K562 (cell line): Measurements from ENCODE around the gene RAB2B. TPM values are rescaled to one million over a fixed set of nuclear protein-coding genes. Genes with fewer than 3 reads are reported as not detected.

Source experiments
- AFF4 ChIP-seq: sonication (generic); formaldehyde crosslinking; IDR thresholded peaks from 2 replicates; pipeline ENCODE4 v1.8.0; 2023; ENCODE audit warnings: mild to moderate bottlenecking, missing genetic modification reagents
- CCNT2 ChIP-seq: IDR thresholded peaks from 2 replicates; pipeline ENCODE4 v1.6.1; 2011; ENCODE audit warnings: borderline replicate concordance, low read depth, mild to moderate bottlenecking, moderate library complexity, mixed read lengths, low read length; ENCODE audit not compliant: insufficient read length; ENCODE audit errors: extremely low read depth
- ELF1 ChIP-seq: fragments of 200-800 bp; sonication (Bioruptor generic); IDR thresholded peaks from 2 replicates; pipeline ENCODE4 v1.6.1; 2016; ENCODE audit warnings: missing genetic modification characterization, missing compliant biosample characterization
- MYC ChIP-seq, 2 experiments: fragments of 250-450 bp in 1 of 2; sonication (Bioruptor Pico) in 1 of 2; IDR thresholded peaks; 2 replicates each; pipeline versions ENCODE4 v1.5.1 to v1.6.1; 2012 to 2021; ENCODE audit warnings: low read depth in 2 of 2, borderline replicate concordance in 1 of 2, improper control_type of control experiment in 1 of 2, low read length in 1 of 2, mild to moderate bottlenecking in 1 of 2, moderate library complexity in 1 of 2
- POLR2B ChIP-seq: fragments of 450-650 bp; IDR thresholded peaks from 2 replicates; pipeline ENCODE4 v1.6.1; 2018; ENCODE audit warnings: low read depth; ENCODE audit not compliant: partially characterized antibody
- RAD51 ChIP-seq: fragments of 450-650 bp; IDR thresholded peaks from 2 replicates; pipeline ENCODE4 v1.7.1; 2016; ENCODE audit warnings: low read depth, mild to moderate bottlenecking, borderline replicate concordance
- RBBP5 ChIP-seq: fragments of 200-600 bp; sonication (generic); IDR thresholded peaks from 2 replicates; pipeline ENCODE4 v1.6.1; 2012; ENCODE audit warnings: borderline replicate concordance, mild to moderate bottlenecking, low read length, control low read depth, inconsistent platforms; ENCODE audit not compliant: insufficient read depth, poor library complexity, severe bottlenecking
- TAF9B ChIP-seq: fragments of 450-650 bp; IDR thresholded peaks from 2 replicates; pipeline ENCODE4 v1.6.1; 2018; ENCODE audit warnings: mild to moderate bottlenecking; ENCODE audit not compliant: partially characterized antibody
- polyA plus RNA-seq, 8 experiments: library from polyadenylated mRNA; depleted of rRNA in 4 of 8; stranded (reverse) in 5 of 8; unstranded in 3 of 8; fragments of >200 nt; fragmentation: Nextera tagmentation in 2 of 8; fragmentation: Illumina TruSeq in 1 of 8; extraction: Ambion mirVana in 2 of 8; extraction: Trizol in 1 of 8; gene quantifications; 2 replicates each; pipeline versions ENCODE4 v1.2.1 to v1.2.3, GENCODE V29; 2011 to 2014; ENCODE audit warnings: inconsistent platforms in 1 of 8, missing spikeins in 1 of 8
- total RNA-seq, 7 experiments: library from RNA; depleted of rRNA in 6 of 7; stranded (reverse); fragments of >200 nt in 6 of 7; fragmentation: Illumina TruSeq in 2 of 7; extraction: Trizol in 2 of 7; gene quantifications; 2 replicates each; pipeline versions ENCODE4 v1.2.1 to v1.2.3, GENCODE V29; 2011 to 2021; ENCODE audit warnings: low replicate concordance in 1 of 7
- TF ChIP-seq, protein P1 (sequence below): fragments of 450-650 bp; IDR thresholded peaks from 2 replicates; pipeline ENCODE4 v1.6.1; 2016; ENCODE audit warnings: mild to moderate bottlenecking, moderate library complexity

The RAB2B gene
- total and polyA plus RNA-seq, 9 of the 15 experiments (the other 6 are each of a cell fraction or from before 2014, with no cell fraction given): 4.6 to 19.8 (median 9.8) TPM

GRCh38 chr14:21510735-21511657 lies 34.2 kb upstream of the RAB2B start, which contains the start of gene METTL3 (continued):
- peak; percentile 91 for TF ChIP-seq MYC (IDR thresholded peaks at IDR 0.05; ENCODE audit: low read depth, low read length)
- TF ChIP-seq MYC (CRISPR knock-in tag; IDR thresholded peaks at IDR 0.05; ENCODE audit: borderline replicate concordance, low read depth): no peak
- no peak; the same call in 1 of the 2 replicates for TF ChIP-seq AFF4 (CRISPR knock-in tag)
- no peak for TF ChIP-seq CCNT2
- TF ChIP-seq ELF1 (tag): peak; percentile 86
- peak; percentile 59 for TF ChIP-seq RBBP5
- TF ChIP-seq POLR2B: peak; percentile 71
- TF ChIP-seq, protein P1, sequence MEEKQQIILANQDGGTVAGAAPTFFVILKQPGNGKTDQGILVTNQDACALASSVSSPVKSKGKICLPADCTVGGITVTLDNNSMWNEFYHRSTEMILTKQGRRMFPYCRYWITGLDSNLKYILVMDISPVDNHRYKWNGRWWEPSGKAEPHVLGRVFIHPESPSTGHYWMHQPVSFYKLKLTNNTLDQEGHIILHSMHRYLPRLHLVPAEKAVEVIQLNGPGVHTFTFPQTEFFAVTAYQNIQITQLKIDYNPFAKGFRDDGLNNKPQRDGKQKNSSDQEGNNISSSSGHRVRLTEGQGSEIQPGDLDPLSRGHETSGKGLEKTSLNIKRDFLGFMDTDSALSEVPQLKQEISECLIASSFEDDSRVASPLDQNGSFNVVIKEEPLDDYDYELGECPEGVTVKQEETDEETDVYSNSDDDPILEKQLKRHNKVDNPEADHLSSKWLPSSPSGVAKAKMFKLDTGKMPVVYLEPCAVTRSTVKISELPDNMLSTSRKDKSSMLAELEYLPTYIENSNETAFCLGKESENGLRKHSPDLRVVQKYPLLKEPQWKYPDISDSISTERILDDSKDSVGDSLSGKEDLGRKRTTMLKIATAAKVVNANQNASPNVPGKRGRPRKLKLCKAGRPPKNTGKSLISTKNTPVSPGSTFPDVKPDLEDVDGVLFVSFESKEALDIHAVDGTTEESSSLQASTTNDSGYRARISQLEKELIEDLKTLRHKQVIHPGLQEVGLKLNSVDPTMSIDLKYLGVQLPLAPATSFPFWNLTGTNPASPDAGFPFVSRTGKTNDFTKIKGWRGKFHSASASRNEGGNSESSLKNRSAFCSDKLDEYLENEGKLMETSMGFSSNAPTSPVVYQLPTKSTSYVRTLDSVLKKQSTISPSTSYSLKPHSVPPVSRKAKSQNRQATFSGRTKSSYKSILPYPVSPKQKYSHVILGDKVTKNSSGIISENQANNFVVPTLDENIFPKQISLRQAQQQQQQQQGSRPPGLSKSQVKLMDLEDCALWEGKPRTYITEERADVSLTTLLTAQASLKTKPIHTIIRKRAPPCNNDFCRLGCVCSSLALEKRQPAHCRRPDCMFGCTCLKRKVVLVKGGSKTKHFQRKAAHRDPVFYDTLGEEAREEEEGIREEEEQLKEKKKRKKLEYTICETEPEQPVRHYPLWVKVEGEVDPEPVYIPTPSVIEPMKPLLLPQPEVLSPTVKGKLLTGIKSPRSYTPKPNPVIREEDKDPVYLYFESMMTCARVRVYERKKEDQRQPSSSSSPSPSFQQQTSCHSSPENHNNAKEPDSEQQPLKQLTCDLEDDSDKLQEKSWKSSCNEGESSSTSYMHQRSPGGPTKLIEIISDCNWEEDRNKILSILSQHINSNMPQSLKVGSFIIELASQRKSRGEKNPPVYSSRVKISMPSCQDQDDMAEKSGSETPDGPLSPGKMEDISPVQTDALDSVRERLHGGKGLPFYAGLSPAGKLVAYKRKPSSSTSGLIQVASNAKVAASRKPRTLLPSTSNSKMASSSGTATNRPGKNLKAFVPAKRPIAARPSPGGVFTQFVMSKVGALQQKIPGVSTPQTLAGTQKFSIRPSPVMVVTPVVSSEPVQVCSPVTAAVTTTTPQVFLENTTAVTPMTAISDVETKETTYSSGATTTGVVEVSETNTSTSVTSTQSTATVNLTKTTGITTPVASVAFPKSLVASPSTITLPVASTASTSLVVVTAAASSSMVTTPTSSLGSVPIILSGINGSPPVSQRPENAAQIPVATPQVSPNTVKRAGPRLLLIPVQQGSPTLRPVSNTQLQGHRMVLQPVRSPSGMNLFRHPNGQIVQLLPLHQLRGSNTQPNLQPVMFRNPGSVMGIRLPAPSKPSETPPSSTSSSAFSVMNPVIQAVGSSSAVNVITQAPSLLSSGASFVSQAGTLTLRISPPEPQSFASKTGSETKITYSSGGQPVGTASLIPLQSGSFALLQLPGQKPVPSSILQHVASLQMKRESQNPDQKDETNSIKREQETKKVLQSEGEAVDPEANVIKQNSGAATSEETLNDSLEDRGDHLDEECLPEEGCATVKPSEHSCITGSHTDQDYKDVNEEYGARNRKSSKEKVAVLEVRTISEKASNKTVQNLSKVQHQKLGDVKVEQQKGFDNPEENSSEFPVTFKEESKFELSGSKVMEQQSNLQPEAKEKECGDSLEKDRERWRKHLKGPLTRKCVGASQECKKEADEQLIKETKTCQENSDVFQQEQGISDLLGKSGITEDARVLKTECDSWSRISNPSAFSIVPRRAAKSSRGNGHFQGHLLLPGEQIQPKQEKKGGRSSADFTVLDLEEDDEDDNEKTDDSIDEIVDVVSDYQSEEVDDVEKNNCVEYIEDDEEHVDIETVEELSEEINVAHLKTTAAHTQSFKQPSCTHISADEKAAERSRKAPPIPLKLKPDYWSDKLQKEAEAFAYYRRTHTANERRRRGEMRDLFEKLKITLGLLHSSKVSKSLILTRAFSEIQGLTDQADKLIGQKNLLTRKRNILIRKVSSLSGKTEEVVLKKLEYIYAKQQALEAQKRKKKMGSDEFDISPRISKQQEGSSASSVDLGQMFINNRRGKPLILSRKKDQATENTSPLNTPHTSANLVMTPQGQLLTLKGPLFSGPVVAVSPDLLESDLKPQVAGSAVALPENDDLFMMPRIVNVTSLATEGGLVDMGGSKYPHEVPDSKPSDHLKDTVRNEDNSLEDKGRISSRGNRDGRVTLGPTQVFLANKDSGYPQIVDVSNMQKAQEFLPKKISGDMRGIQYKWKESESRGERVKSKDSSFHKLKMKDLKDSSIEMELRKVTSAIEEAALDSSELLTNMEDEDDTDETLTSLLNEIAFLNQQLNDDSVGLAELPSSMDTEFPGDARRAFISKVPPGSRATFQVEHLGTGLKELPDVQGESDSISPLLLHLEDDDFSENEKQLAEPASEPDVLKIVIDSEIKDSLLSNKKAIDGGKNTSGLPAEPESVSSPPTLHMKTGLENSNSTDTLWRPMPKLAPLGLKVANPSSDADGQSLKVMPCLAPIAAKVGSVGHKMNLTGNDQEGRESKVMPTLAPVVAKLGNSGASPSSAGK: peak; percentile 83
- TF ChIP-seq RAD51: 0 out of 2 replicates have a peak, but pooled peaks have one; percentile 32
- peak; percentile 78 for TF ChIP-seq TAF9B
